Activated CD8-positive, alpha-beta memory T cell treated with anti-CD3 and anti-CD28 coated beads for 1 hour (primary cell): ENCODE results near the gene PLD6.
"Not testable (repeated sequence)": the region's sequence is repeated elsewhere in the genome, so short reads cannot be mapped to it uniquely, and the experiment has no call there.

Experiments used
- DNase-seq, 2 donors: peaks; one replicate each; pipeline ENCODE4 v3.0.0-alpha.2; 2020; ENCODE audit warnings: low read depth in 1 of 2; ENCODE audit errors: extremely low read depth in 1 of 2

PLD6 gene

DNA sequence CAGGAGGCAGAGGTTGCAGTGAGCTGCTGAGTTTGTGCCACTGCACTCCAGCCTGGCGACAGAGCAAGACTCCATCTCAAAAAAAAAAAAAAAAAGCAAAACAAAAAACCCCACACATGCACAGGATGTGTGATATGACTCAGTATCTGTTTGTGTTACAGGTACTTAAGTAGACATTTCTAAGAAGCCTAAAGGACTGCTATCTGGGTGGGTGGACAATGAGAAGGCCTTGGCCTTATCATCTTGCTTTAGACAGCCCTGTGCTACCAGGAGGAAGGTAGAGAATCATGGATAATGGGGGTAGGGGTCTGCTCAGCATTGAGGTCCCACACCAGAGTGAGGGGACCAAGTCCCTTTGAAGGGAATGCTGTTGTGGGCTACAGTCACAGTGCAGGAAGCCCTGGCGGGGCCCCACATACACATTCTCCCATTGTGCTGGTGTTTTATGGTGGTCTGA, 26.7 kb downstream of the PLD6 start:
- no peak for DNase-seq

DNA sequence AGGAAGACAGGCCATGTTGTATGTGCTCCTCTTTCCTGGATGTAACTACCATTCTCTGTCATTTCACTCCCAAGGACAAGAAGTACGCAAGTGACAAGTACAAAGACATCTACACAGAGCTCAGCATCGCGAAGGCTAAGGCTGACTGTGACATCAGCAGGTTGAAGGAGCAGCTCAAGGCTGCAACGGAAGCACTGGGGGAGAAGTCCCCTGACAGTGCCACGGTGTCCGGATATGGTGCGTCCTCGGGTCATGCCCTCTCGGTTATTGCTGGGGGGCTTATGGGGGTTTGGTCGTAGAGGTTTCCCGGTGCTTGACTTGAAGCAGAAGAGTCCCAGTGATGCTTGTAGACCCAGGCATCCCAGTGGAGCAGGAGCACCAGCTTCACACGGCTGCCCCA, 29.0 kb downstream of the PLD6 start:
- no peak for DNase-seq

DNA sequence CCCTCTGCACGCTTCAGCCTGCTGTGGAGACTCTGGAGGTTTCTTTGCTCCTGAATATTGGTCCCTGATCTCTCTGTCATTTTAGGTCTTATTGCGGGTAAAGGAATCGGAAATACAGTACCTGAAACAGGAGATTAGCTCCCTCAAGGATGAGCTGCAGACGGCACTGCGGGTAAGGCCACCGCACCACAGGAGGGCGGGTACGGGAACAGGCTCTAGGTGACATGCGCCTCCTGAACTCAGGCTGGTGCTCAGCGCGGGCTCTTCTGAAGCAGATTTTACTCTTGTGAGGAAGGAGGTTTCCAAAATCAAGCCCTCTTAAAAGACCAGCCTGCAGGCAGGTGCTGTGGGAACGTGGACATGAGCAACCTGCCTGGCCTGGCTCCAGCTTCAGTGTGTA, 29.8 kb downstream of the PLD6 start:
- no peak for DNase-seq

DNA sequence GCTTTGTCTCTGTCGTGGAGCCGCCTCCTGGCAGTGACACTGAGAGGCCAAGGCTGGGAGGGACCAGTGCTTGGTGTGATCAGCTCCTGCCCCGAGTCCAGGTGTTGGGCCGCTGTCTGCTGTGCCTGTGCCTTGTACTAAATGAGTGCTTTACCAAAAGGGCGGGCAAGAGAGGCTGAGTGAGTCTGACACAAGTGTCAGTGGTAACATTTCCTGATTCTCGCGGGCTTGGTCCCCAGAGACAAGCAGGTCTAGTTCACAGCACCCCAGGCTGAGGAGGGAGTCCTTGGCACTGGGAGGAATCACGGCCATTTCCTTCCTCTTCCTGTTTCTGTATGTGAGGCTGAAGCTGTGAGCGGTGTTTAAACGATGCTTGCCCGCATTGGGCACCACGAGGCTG, 30.2 kb downstream of the PLD6 start:
- DNase-seq, result no peak

DNA sequence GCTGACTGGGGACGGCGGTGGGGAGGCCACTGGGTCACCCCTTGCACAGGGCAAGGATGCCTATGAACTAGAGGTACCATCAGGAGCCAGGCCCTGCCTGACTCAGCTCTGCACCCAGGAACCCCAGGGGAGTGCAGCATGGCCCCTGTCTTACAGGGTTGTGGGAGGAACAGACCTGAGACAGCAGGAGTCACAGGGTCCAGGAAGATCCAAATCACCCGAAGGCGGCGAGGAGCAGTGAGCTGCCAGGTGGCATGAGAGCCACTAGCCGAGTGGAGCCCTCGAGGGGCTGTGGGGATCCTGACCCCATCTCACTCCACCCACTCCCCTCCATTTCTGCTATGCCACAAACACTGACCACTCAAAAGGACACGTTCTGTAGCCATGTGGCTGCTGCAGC, 30.8 kb downstream of the PLD6 start:
- no peak for DNase-seq

DNA sequence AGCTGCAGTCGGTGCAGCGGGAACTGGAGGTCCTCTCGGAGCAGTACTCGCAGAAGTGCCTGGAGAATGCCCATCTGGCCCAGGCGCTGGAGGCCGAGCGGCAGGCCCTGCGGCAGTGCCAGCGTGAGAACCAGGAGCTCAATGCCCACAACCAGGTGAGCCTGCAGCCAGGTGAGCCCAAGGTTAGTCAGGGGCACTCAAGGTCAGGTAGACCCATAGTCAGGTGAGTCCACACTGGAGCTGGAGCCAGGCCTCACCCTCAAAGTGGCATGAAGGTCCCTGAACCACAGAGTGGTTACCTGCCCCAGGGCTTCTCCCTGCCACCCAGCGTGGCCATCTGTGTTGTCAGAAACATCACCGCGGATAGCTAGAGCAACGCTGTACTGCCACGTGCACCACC, 32.2 kb downstream of the PLD6 start:
- DNase-seq, result no peak

DNA sequence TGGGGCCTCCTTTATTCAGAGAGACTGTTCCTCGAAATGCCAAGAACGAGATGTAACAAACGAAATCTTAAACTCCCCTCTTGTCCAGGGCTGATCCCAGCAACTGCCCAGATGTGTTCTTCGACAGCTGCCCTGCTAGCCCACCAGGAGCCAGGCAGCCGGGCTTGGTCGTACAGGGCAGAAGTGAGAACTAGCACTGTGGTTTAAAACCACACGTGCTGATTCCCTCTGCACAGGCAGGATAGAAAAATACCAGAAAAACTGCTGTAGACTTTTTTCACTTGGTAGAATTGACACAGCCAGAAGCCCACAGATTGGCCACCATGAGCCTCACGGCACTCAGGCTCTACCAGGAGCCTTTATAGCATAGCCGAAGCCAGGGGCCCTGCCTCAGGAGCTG, 33.1 kb downstream of the PLD6 start:
- DNase-seq, result no peak

DNA sequence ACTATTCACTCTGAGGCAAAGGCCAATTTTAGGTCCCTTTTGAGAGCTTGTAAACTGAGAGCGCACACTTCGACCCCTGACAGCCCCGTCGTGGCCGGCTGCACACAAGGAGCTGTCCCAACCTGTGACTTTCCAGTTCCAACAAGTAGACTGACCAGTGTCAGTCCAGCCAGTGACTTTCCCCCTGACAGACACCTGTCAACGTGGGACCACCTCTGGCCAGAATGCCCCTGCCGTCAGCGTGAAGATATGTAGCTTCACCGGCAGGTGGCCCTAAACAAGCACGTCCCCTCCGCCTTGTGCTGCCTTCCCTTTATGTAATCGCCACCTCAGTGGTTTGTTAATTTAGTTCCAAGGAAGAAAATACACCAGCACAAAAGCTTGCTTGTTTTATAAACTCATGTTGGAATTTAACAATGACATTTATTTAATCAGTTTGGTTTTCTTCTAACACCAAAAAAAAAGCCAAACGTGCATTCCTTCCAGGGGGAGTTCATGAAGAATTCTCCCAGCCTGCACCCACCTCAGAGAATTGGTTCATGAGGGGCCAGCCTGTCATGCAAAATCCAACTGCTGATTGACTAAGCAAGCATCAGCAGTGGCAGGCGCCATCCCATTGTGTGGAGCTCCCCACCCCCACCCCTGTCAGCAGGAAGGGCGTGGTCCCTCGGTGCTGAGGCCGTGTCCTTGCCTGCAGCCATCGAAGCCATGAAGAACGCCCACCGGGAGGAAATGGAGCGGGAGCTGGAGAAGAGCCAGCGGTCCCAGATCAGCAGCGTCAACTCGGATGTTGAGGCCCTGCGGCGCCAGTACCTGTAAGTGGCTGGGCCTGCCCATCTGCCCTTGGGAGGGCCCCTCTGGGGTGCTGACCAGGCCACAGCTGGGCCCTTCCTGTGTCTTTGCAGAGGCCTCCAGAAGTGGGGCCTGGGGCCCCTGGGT, 33.9 kb downstream of the PLD6 start:
- no peak for DNase-seq

DNA sequence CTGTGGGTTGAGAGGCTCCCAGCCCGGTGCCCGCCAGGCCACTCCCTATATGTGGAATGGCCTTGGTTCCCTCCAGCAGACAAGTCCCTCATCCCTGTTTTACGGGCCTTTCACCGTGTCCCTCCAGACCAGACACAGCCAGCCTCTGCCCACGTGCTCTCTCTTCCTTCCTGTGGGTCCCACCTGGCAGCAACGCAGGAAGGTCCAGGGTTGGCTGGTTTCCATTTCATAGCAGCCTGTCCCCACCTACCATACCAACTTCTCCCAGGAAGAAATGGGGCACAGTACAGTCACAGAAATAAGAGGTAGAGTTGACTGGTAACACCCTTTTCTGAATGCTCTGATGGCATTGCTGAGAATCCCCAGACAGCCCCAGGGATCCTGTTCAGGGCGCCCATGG, 34.9 kb downstream of the PLD6 start:
- no peak for DNase-seq

DNA sequence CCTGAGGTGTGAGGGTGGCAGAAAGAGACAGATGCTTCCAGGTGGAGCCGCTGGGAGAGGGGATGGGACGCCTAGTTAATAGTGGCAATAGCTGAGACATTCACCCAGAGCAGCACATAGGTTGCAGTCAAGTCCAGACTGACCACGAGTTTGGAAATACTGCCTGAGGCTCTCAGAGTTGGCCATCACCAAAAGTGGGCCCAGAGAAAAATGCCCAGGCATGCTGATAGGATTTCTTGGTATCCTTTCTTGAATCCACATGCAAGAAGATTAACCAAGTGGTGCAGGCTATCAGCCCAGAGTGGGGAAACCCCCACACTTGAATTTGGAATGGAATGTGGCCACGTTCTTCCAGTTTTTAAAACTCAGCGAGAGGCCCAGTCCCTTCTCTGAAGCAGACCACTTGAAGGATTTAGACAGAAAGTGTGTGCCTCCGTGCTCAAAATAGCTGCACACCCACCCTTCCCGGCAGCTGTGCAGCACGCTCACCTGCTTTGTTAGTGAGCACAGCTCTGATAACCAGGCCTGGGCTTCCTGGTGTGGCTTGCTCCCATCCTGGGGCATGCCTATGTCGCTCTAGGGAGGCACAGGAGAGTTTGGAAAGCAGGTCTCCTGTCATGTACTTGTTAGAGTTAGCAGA, 35.7 kb downstream of the PLD6 start:
- DNase-seq, result no peak

DNA sequence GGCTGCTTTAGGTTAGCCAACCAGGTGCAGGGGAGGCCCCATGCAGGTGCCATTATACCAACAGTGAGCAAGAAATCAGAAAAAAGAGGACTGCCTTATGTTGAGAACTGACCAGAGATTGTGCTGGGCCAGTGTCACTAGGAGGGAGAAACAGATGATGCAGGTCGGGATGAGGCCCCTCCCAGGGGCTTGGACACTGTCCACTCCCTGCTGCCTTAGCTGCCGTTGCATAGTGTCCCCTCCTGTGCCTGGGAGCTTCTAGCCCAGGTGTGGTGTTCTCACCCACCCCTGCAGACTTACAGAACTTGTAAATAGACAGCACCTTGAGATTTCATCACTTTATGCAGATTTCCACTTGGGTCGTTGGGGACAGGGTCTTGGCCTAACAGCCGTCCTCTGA, 36.7 kb downstream of the PLD6 start:
- no peak for DNase-seq

DNA sequence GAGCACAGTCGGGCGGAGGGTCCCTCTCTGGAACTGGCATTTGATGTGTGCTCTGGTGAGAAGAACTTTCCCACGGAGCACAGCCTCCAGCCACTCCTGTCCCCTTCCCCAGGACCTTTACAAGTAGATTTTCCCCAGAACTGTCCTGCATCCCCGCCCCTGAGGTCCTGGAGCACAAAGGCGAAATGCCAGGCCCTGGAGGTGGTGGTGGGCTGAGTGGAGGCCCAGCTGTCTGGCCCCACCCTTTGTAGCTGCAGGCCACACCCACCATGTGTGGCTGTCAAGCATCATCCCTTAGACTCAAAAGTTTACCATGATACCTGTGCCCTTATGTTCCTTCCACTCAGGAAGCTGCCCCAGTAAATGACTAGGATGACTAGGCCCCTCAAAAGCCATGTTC, 37.7 kb downstream of the PLD6 start:
- no peak for DNase-seq

DNA sequence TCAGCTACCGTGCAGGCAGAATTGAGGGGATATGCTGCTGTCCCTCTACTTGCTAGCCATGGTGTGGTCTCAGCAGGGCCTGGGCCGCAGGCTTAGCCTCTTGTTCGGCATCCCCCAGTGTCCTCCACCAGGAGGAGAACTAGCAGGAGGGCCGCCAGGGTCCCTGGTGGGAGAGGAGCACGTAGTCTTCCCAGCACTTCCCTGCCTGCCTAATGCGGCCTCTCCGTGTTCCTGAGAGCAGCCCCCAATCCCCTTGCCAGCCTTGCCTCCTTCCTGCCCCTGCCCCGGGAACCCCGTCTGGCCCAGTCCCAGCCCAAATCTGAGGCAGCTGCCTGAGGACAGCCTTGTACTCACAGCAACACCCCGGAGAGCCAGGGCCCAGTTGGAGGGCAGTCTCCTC, 38.1 kb downstream of the PLD6 start:
- DNase-seq, result no peak

DNA sequence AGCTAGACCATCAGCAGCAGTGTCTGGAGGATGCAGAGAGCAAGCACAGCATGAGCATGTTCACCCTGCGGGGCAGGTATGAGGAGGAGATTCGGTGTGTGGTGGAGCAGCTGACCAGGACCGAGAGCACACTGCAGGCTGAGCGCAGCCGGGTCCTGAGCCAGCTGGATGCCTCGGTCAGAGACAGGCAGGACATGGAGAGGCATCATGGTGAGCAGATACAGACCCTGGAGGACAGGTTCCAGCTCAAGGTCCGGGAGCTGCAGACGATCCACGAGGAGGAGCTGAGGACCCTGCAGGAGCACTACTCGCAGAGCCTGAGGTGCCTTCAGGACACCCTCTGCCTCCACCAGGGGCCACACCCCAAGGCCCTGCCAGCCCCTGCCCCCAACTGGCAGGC, 38.8 kb downstream of the PLD6 start:
- DNase-seq, result no peak

DNA sequence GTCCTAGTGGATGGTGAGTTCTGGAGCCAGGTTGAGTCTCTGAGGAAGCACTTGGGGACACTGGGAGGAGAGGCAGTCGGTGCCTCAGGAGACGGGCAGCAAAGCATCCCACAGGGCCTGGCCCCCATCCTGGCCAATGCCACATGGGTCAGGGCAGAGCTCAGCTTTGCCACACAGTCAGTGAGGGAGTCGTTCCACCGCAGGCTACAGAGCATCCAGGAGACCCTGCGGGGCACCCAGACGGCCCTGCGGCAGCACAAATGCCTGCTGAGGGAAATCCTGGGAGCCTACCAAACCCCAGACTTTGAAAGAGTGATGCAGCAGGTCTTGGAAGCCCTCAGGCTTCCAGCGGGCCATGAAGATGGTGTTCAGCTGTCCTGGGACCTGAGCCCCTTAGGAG, 39.7 kb downstream of the PLD6 start:
- no peak for DNase-seq

DNA sequence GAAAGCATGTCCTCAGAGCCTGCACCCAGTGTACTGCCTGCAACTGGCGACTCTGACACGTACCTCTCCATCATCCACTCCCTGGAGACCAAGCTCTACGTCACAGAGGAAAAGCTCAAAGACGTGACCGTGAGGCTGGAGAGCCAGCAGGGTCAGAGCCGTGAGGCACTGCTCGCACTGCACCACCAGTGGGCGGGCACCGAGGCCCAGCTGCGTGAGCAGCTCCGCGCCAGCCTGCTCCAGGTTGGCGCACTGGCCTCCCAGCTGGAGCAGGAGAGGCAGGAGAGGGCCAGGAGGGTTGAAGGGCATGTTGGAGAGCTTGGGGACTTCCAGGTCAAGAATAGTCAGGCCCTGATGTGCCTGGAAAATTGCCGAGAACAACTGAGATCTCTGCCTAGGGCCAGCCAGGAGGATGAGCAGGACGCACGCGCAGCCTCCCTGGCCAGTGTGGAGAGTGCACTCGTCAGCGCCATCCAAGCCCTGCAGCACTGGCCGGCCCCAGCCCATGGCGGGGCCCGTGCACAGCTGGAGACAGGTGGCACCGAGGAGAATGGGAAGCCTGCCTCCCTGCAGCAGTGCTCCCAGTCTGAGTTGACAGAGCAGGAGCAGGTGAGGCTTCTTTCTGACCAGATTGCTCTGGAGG, 40.3 kb downstream of the PLD6 start:
- no peak for DNase-seq

DNA sequence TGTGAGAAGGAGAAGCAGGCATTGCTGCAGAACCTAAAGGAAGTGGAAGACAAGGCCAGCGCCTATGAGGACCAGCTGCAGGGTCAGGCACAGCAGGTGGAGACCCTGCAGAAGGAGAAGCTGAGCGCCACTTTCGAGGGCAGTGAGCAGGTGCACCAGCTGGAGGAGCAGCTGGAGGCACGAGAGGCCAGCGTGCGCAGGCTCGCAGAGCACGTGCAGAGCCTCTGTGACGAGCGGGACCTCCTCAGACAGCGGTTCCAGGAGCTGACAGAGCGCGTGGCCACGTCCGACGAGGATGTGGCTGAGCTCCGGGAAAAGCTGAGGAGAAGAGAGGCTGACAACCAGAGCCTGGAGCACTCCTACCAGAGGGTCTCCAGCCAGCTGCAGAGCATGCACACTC, 41.5 kb downstream of the PLD6 start:
- no peak for DNase-seq

DNA sequence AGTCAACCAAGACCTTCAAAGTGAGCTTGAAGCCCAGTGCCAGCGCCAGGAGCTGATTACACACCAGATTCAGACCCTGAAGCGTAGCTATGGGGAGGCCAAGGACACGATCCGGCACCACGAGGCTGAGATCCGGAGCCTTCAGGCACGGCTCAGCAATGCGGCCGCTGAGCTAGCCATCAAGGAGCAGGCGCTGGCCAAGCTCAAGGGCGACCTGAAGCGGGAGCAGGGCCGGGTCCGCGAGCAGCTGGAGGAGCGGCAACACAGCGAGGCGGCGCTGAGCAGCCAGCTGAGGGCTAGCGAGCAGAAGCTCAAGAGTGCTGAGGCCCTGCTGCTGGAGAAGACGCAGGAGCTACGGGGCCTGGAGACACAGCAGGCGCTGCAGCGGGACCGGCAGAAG, 42.0 kb downstream of the PLD6 start:
- no peak for DNase-seq

DNA sequence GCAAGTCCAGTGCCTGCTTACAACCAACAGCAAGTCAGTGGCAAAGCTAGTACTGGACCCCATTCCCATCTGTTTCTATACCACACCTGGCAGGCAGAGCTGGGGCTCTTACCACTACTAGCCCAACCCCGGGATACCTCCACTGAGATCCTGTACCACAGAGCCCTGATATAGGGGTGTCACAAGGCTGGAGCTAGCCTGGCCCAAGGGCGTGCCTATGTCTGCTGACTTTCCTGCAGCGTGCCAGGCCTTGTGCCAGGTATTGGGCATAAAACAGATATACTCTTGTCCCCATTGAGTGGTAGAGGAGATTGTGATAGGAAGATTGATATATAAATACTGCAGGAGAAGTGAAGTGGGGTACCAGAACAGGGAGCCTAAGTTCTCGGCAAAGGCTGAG, 44.4 kb downstream of the PLD6 start:
- DNase-seq, result no peak

DNA sequence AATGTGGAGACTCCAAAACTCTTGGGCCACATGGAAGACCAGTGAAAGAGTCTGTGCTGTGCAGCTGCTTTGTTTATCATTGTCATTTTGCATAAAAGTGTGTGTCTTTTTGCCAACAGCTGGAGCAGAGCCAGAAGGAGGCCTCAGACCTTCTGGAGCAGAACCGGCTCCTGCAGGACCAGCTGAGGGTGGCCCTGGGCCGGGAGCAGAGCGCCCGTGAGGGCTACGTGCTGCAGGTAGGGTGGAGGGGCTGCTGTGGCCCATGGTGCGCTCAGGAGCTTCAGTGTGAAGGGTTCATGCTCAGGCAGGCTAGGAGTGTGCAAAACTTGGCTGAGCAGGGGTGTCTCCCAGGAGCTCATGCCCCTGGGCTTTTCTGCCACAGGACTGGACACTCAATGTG, 45.0 kb downstream of the PLD6 start:
- DNase-seq, result no peak

DNA sequence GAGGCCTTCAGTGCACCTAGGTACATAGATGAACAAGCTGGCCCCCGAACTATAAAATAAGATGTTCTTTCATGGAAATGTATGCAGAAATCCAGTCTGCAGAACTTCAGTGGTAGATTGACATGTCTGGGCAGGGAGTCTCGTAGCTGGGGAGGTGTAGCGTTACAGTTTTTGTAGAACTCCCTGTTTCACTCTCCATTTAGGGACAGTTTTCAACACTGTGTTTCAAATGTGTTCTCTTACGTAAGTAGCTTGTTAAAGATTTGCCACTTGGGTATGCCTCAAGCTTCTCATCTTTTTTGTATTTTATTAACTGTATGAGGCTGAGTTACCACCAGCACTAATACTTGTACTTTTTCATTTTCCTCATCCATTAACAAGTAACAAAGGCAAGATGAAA, 46.6 kb downstream of the PLD6 start:
- DNase-seq, result no peak

DNA sequence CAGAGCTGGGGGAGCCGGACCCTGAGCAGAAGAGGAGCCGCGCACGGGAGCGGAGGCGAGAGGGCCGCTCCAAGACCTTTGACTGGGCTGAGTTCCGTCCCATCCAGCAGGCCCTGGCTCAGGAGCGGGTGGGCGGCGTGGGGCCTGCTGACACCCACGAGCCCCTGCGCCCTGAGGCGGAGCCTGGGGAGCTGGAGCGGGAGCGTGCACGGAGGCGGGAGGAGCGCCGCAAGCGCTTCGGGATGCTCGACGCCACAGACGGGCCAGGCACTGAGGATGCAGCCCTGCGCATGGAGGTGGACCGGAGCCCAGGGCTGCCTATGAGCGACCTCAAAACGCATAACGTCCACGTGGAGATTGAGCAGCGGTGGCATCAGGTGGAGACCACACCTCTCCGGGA, 47.6 kb downstream of the PLD6 start:
- not testable (repeated sequence) for DNase-seq
